ENCODE measurements around the gene LGR5. TPM values are rescaled to one million over a fixed set of nuclear protein-coding genes. Genes with fewer than 3 reads are reported as not detected.

LGR5 gene
- total and polyA plus RNA-seq, 9 of the 15 experiments (the other 6 are each of a cell fraction or from before 2014, with no cell fraction given) = not detected

GRCh38 chr12:71626098-71626497, 186.5 kb downstream of the LGR5 start:
- CTCF ChIA-PET (ENCODE audit: low intra/inter-chr PET ratio) = no interaction called here
- WGBS (ENCODE audit: insufficient coverage, low coverage, missing lambda C conversion rate) = 58% methylated on average over 5 of the region's 5 CpGs
- Histone ChIP-seq H3K4me2 (ENCODE audit: insufficient read depth, low read length) (no peak overlapping the region), H3K9me1 (ENCODE audit: control insufficient read depth, insufficient read depth, low read length) (no peaks in the 10 kb centered on the region), H3K27me3 (ENCODE audit: control insufficient read depth in 2 of 2, insufficient read depth in 2 of 2, low read length in 2 of 2) (no peaks in the 10 kb centered on the region), H2AFZ (ENCODE audit: low read depth, low read length) (no peak overlapping the region), H3K9ac (ENCODE audit: insufficient read depth in 1 of 2, low read depth in 2 of 2, low read length in 2 of 2) (no peak overlapping the region), H3K36me3 (ENCODE audit: control insufficient read depth, insufficient read depth, low read length) (peaks cover 99% of the 10 kb centered on the region), H3K4me1 (replicated peaks in 1 of 2; ENCODE audit: control insufficient read depth in 2 of 2, insufficient read depth in 2 of 2, low read length in 2 of 2) (no peaks in the 10 kb centered on the region), H3K27ac (ENCODE audit: extremely low read depth, low read depth, low read length) (no peak overlapping the region; the same call in 2 of the 3 replicates), H3K4me3 (no peak overlapping the region), H3K9me3 (replicated peaks; ENCODE audit: control insufficient read depth, insufficient read depth, low read depth, low read length) (no peaks in the 10 kb centered on the region), H3K79me2 (ENCODE audit: control insufficient read depth, insufficient read depth, low read length) (no peaks in the 10 kb centered on the region), H4K20me1 (replicated peaks; ENCODE audit: control insufficient read depth, insufficient read depth, low read length) (no peaks in the 10 kb centered on the region)
- in situ Hi-C loops (cut with MboI) = no loop called here
- intact Hi-C loops (cut with micrococcal nuclease) = no loop called here
- DNase-seq (ENCODE audit: extremely low read depth in 1 of 4, low spot score in 3 of 4) (no peak), ATAC-seq (no peak), FAIRE-seq (no peak)
- BruUV-seq (replicated peaks) = no TSS peak
- POLR2A ChIA-PET = no interaction called here
- TF ChIP-seq SMARCA4 (IDR thresholded peaks at IDR 0.05) (peak; percentile 48; the same call in 1 of the 2 replicates), ARID1B (IDR thresholded peaks at IDR 0.05) (peak; percentile 73), ZNF184 (CRISPR knock-in tag; IDR thresholded peaks at IDR 0.05) (no peak), CXXC5 (CRISPR knock-in tag; IDR thresholded peaks at IDR 0.05) (peak; percentile 26; the same call in 1 of the 2 replicates), CBFA2T3 (IDR thresholded peaks at IDR 0.05) (peak; percentile 60; the same call in 1 of the 2 replicates), CHCHD3 (CRISPR knock-in tag; IDR thresholded peaks at IDR 0.05) (no peak), ZNF12 (CRISPR knock-in tag; IDR thresholded peaks at IDR 0.05) (no peak), SOX6 (IDR thresholded peaks at IDR 0.05) (peak; percentile 43; the same call in 1 of the 2 replicates), KLF13 (tag; IDR thresholded peaks at IDR 0.05; ENCODE audit: borderline replicate concordance, low read depth) (no peak), U2AF1 (optimal IDR thresholded peaks at IDR 0.05; ENCODE audit: low read depth, low read length) (no peak), ZNF699 (CRISPR knock-in tag; IDR thresholded peaks at IDR 0.05; ENCODE audit: insufficient replicate concordance) (no peak), ZNF668 (CRISPR knock-in tag; IDR thresholded peaks at IDR 0.05) (no peak), TFAP4 (CRISPR knock-in tag; IDR thresholded peaks at IDR 0.05; ENCODE audit: borderline replicate concordance) (peak; percentile 45; the same call in 1 of the 2 replicates), MTA2 (IDR thresholded peaks at IDR 0.05; ENCODE audit: low read depth) (peak; percentile 30; the same call in 1 of the 2 replicates), TEAD4 (IDR thresholded peaks at IDR 0.05; ENCODE audit: low read length) (peak; percentile 64; the same call in 1 of the 2 replicates), TEAD4 (CRISPR knock-in tag; IDR thresholded peaks at IDR 0.05; ENCODE audit: borderline replicate concordance) (no peak), KLF16 (IDR thresholded peaks at IDR 0.05) (0 out of 2 replicates have a peak, but pooled peaks have one; percentile 25), ZC3H8 (IDR thresholded peaks at IDR 0.05) (no peak), TRIM24 (IDR thresholded peaks at IDR 0.05) (peak in 1 of 2 experiments; percentile 18; a peak in 1 of 4 replicates), TCF3 (CRISPR knock-in tag; IDR thresholded peaks at IDR 0.05) (peak; percentile 56)

All from K562 (cell line).